Spinal cord (tissue), 10 donors: ENCODE data around the gene CAPRIN2. TPM values are rescaled to one million over a fixed set of nuclear protein-coding genes. Genes with fewer than 3 reads are reported as not detected.

Source experiments
- DNase-seq, 6 donors: peaks; one replicate each; pipeline versions ENCODE4 v3.0.0 to v3.0.0-alpha.2; 2013 to 2015; ENCODE audit warnings: low spot score in 6 of 6, low read depth in 4 of 6
- H3K27ac ChIP-seq: one replicate; pipeline ENCODE4 v1.5.1; 2013; ENCODE audit warnings: low read depth, low read length, control low read depth
- H3K27me3 ChIP-seq: one replicate; pipeline ENCODE4 v1.6.1; 2013; ENCODE audit warnings: low read length; ENCODE audit not compliant: control insufficient read depth, insufficient read depth
- H3K36me3 ChIP-seq: one replicate; pipeline ENCODE4 v1.6.1; 2013; ENCODE audit warnings: low read length; ENCODE audit not compliant: control insufficient read depth, insufficient read depth
- H3K4me1 ChIP-seq: one replicate; pipeline ENCODE4 v1.6.1; 2013; ENCODE audit warnings: low read length; ENCODE audit not compliant: control insufficient read depth, insufficient read depth
- H3K4me3 ChIP-seq: one replicate; pipeline ENCODE4 v1.5.1; 2013; ENCODE audit warnings: low read depth, low read length, control low read depth
- H3K9me3 ChIP-seq: one replicate; pipeline ENCODE4 v1.6.1; 2013; ENCODE audit warnings: low read length; ENCODE audit not compliant: control insufficient read depth, insufficient read depth
- WGBS: methylation state at CpG from one replicate; pipeline ENCODE4 v1.1.5; 2013; ENCODE audit warnings: missing lambda C conversion rate; ENCODE audit not compliant: insufficient coverage; 5-methylcytosine and 5-hydroxymethylcytosine counted together
- polyA plus RNA-seq, 2 donors: library from polyadenylated mRNA; unstranded; fragments of 120-200 nt; gene quantifications; one replicate each; pipeline ENCODE4 v1.2.1, GENCODE V29; 2013; ENCODE audit not compliant: insufficient read length in 2 of 2
- total RNA-seq, 2 donors: library from RNA; depleted of rRNA in 1 of 2; stranded (reverse); fragments of 120-200 nt in 1 of 2; fragments of >200 nt in 1 of 2; gene quantifications; one replicate each; pipeline versions ENCODE4 v1.2.3 to v1.2.4, GENCODE V29; 2013 to 2014
- donor health status: healthy.

CAPRIN2 gene
- total and polyA plus RNA-seq, 4 donors: 42.8 to 74.6 (median 64.7) TPM

DNA sequence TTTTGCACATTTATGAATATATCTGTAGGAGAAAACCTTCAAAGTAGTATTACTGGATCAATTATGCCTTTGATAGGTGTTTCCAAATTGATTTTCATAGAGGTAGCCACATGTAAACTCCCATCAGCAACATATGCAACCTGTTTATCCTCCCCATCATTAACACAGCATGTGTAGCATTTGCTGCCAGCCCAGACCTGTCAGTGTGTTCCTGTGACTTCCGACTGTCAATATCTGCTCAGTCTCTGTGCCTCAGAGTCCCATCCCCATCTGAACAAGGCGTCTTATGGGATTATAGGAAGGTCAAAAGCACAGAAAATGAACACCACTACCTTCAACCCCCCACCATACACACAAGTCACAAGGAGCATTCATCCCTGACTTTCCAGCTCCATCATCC lies 9.5 kb upstream of the CAPRIN2 start:
- Histone ChIP-seq H3K4me1 (no peaks in the 10 kb centered on the region), H3K4me3 (no peak overlapping the region), H3K27ac (no peak overlapping the region), H3K27me3 (no peaks in the 10 kb centered on the region), H3K36me3 (no peaks in the 10 kb centered on the region), H3K9me3 (no peaks in the 10 kb centered on the region)
- DNase-seq: no peak
- 100% methylated on average over 1 of the region's 2 CpGs for WGBS

DNA sequence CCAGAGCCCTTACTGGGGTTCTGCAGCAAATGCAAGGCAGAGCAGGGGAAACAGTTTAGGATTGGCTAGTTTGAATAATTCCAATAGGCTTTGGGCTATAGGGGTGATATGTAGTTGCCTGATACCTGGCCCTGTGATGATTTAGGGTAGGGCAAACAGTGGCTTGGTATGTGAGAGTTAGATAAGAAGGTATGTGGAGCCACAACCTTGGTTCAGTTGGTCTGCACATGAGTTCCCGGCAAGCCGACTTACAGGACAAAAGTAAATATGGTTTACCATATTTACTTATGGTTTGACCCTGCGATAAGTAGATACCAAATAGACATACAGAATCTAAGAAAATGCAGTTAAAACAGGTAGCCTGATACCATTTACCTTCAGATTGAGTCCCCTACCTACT lies 8.3 kb upstream of the CAPRIN2 start:
- H3K4me3 ChIP-seq: no peak overlapping the region
- no peaks in the 10 kb centered on the region for H3K4me1 ChIP-seq
- H3K9me3 ChIP-seq: no peaks in the 10 kb centered on the region
- H3K27me3 ChIP-seq: no peaks in the 10 kb centered on the region
- no peak for DNase-seq
- H3K27ac ChIP-seq: no peak overlapping the region
- no peaks in the 10 kb centered on the region for H3K36me3 ChIP-seq
- no CpG with 5 or more reads among the region's 3 CpGs for WGBS

DNA sequence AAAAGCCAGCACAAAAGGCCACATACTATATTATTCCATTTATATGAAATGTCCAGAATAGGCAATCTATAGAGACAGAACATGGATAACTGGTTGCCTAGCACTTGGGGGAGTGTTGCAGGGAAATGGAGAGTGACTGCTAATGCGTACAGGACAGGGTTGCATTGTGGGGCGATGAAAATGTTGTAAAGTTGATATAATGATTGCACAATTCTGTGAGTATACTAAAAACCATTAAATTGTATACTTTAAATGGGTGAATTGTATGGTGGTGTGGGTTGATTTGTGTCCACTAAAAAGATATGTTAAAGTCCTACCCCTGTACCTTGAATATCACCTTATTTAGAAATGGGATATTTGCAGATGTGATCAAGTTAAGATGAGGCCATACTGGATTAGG lies 7.0 kb upstream of the CAPRIN2 start:
- H3K27me3 ChIP-seq: no peaks in the 10 kb centered on the region
- no peak overlapping the region for H3K4me3 ChIP-seq
- DNase-seq: no peak
- no peaks in the 10 kb centered on the region for H3K9me3 ChIP-seq
- WGBS: no CpG with 5 or more reads among the region's 2 CpGs
- H3K27ac ChIP-seq: no peak overlapping the region
- H3K4me1 ChIP-seq: no peaks in the 10 kb centered on the region
- no peaks in the 10 kb centered on the region for H3K36me3 ChIP-seq

DNA sequence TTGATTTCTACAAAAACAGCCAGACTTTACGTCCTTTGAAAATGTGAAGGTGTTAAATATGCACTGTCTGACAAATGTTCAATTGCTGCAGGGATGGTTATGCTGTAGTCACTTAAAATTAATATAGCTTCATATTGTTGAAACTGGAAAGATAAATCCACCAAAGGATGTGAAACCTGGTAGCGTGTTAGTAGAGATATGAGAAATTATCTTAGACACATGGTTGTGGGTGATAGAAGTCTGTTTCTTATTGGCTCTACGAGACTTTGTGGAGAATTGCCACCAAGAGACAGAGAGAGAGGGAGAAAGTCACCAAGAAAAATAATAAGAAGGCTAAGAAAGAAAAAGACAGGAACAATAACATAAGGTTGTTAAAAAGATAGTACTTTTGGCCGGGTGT lies 2.6 kb upstream of the CAPRIN2 start:
- Histone ChIP-seq H3K36me3 (no peaks in the 10 kb centered on the region), H3K27ac (no peak overlapping the region), H3K27me3 (no peaks in the 10 kb centered on the region), H3K9me3 (no peaks in the 10 kb centered on the region), H3K4me3 (no peak overlapping the region), H3K4me1 (no peaks in the 10 kb centered on the region)
- DNase-seq: no peak
- WGBS: 93% methylated on average over 3 of the region's 4 CpGs

DNA sequence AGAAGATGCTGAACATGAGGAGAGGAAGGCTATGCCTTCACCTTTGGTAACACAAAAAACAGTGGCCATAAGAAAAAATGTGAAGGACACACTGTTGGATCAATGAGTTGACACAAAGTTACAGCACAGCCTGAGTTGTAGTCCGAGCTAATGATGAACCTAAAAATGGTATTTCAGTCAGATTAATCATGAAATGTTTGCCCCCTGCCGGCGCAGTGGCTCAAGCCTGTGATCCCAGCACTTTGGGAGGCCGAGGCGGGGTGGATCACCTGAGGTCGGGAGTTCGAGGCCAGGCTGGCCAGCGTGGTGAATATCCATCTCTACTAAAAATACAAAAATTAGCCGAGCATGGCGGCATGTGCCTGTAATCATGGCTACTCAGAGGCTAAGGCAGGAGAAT lies 1.3 kb upstream of the CAPRIN2 start:
- H3K36me3 ChIP-seq: no peaks in the 10 kb centered on the region
- no peaks in the 10 kb centered on the region for H3K4me1 ChIP-seq
- no peaks in the 10 kb centered on the region for H3K27me3 ChIP-seq
- no peak overlapping the region for H3K27ac ChIP-seq
- no peak for DNase-seq
- 93% methylated on average over 10 of the region's 10 CpGs for WGBS
- H3K9me3 ChIP-seq: no peaks in the 10 kb centered on the region
- no peak overlapping the region for H3K4me3 ChIP-seq

DNA sequence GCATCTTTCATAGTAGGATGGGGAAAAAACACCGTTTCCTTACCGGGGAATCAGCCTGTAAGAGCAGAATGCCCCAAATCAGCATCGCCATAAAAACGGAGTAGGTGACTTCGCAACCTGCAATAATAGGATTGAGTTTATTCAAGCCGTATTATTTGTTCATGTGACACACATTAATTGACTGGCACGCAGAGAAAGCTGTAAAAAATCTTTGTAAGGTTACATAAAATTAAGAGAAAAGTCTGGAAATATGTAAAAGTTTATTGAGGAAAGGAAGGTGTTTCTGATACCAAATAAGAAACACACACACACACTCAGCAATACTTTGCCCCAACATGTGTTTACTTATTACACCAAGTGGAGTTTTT lies 628 bp upstream of the CAPRIN2 start:
- Histone ChIP-seq H3K36me3 (no peaks in the 10 kb centered on the region), H3K4me1 (no peaks in the 10 kb centered on the region), H3K27ac (peak overlapping the region; percentile 69), H3K4me3 (peak overlapping the region; percentile 65), H3K27me3 (no peaks in the 10 kb centered on the region), H3K9me3 (no peaks in the 10 kb centered on the region)
- no peak for DNase-seq
- 5% methylated on average over 4 of the region's 7 CpGs for WGBS

DNA sequence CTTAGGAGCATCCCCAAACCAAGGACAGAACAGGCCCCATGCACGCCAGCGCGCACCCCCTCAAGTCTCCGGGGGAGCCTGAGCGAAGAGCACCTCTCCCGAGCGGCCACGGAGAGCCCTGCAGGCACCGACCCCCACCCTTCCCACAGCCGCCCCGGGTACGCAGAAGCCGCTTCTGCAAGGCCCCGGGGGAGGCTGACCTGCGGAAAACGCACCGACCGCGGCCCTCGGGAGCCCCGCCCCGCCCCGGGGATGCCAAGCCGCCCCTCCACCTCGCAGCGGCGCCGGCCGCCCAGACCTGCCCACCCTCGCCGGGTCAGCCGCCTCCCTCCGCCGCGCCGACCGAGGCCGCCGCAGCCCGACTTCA lies 385 bp downstream of the CAPRIN2 start:
- peak in 1 of 6 donors; percentile 17 for DNase-seq
- H3K27me3 ChIP-seq: no peaks in the 10 kb centered on the region
- H3K27ac ChIP-seq: peak overlapping the region; percentile 57
- H3K36me3 ChIP-seq: no peaks in the 10 kb centered on the region
- H3K4me1 ChIP-seq: no peaks in the 10 kb centered on the region
- no peaks in the 10 kb centered on the region for H3K9me3 ChIP-seq
- WGBS: under 1% methylated on average over 40 of the region's 40 CpGs
- peak overlapping the region; percentile 86 for H3K4me3 ChIP-seq

DNA sequence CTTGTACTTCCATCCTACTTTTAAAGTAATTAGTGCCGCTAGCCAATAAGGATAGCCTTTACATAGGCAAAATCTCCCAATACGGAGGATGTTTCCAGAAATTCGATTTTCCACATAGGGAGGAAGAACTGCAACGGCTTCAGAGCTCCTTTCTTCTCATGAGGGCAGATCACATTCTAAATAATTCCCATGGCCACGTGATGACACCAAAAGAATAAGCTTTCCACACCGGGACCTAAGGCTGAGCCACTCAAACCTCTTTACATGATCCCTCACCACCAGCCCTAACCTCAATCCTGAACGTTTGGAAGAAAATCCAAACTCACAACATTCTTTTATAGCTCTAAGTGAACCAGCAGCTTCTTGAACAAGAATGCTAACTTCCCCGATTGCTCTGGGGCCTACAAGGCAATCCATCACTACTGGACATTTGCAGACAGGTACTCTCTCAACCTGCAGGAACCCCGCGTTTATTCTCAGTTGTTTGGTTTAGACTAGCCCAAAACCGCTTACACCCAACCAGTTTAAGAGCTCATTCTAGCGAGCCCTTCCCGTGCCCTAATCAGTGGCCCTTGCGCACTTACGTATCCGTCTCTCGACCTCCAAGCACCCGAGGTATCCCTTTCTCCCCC lies 884 bp downstream of the CAPRIN2 start:
- 8% methylated on average over 17 of the region's 18 CpGs for WGBS
- Histone ChIP-seq H3K27ac (peak overlapping the region; percentile 57), H3K4me3 (peak overlapping the region; percentile 86), H3K27me3 (no peaks in the 10 kb centered on the region), H3K4me1 (no peaks in the 10 kb centered on the region), H3K36me3 (no peaks in the 10 kb centered on the region), H3K9me3 (no peaks in the 10 kb centered on the region)
- peak in 5 of 6 donors; percentile 5 to 61 (median 24) for DNase-seq

DNA sequence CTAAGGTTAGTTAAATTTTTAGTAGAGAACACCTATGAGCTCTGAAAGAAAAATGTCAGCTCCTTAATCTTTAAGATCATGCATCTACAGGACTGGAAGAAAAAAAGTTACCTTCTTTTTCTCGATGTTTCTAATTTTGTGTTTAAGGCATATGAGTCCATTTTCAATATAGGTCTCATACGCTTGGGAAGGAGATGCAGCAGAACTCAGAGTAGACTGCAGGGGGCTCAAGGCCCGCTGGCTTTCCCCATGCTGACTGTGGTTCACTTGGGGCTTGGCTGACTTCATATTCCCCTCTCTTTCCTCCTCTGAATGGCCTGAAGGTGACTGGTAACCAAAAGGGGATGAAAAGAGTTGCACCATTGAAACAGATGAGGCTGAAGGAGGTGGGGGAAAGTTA lies 1.5 kb downstream of the CAPRIN2 start:
- DNase-seq: peak in 2 of 6 donors; percentile 27 to 39
- no peaks in the 10 kb centered on the region for H3K9me3 ChIP-seq
- H3K36me3 ChIP-seq: no peaks in the 10 kb centered on the region
- no peaks in the 10 kb centered on the region for H3K4me1 ChIP-seq
- no peak overlapping the region for H3K4me3 ChIP-seq
- H3K27ac ChIP-seq: no peak overlapping the region
- no peaks in the 10 kb centered on the region for H3K27me3 ChIP-seq
- WGBS: 25% methylated on average over 2 of the region's 3 CpGs

DNA sequence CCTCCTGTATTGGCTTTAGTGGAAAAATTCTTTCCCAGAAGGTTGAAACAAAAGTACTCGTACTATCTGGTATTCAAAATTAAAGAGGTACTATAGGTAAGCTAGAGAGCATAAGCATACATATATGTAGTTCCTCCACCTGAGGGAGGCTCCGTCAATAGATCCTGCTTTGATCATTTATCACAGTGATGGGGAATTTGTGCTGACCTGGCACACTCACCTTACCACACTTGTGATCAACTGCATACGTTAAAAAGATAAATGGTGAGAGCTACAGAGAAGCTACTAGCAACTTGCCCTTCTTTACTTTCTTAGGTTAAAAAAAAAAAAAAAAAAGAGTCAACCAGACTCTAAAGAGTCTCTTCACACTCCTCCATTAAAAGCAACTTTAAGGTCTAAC lies 2.5 kb downstream of the CAPRIN2 start:
- Histone ChIP-seq H3K27ac (no peak overlapping the region), H3K36me3 (peaks cover 3% of the 10 kb centered on the region), H3K4me3 (no peak overlapping the region), H3K27me3 (no peaks in the 10 kb centered on the region), H3K9me3 (no peaks in the 10 kb centered on the region), H3K4me1 (no peaks in the 10 kb centered on the region)
- WGBS: no CpG with 5 or more reads among the region's 3 CpGs
- DNase-seq: no peak
